Left ventricle myocardium inferior (tissue), 1 donor: ENCODE data around the gene SPEM3. TPM values are rescaled to one million over a fixed set of nuclear protein-coding genes. Genes with fewer than 3 reads are reported as not detected.

ENCODE experiments used
- DNase-seq: peaks from one replicate; pipeline ENCODE4 v3.0.0-alpha.2; 2020
- H3K27ac ChIP-seq: fragments of 200-600 bp; replicated peaks from 2 replicates; pipeline ENCODE4 v1.8.0; 2021
- H3K27me3 ChIP-seq: fragments of 200-600 bp; 2 replicates; pipeline ENCODE4 v1.8.0; 2021; ENCODE audit warnings: low read depth
- H3K36me3 ChIP-seq: fragments of 200-600 bp; 2 replicates; pipeline ENCODE4 v1.8.0; 2021
- H3K4me1 ChIP-seq: fragments of 200-600 bp; 2 replicates; pipeline ENCODE4 v1.8.0; 2021
- H3K4me3 ChIP-seq: fragments of 200-600 bp; 2 replicates; pipeline ENCODE4 v1.8.0; 2021; ENCODE audit warnings: mild to moderate bottlenecking, moderate library complexity
- H3K9me3 ChIP-seq: fragments of 200-600 bp; replicated peaks from 2 replicates; pipeline ENCODE4 v1.8.0; 2021
- intact Hi-C: fragments of 100-400 bp; cut with micrococcal nuclease; formaldehyde crosslinking; loops from one replicate; pipeline ENCODE4 v1.11.0; 2022
- total RNA-seq: library from RNA; stranded (reverse); fragmentation: NEBNext Ultra II Directional; extraction: Animal tissue kit (Norgen Biotek cat#: 25700); gene quantifications from one replicate; pipeline ENCODE4 v1.2.1, GENCODE V29; 2021
- TF ChIP-seq, protein P1 (sequence below): fragments of 200-600 bp; IDR thresholded peaks from 2 replicates; pipeline ENCODE4 v1.8.0; 2021; ENCODE audit warnings: antibody characterized with exemption, mild to moderate bottlenecking, borderline replicate concordance
- donor health status: DM: no; HTN: yes; CAD: no; lungs with severe emphysema.

The SPEM3 gene
- total RNA-seq, 1 donor from 2014 or later, result not detected

DNA sequence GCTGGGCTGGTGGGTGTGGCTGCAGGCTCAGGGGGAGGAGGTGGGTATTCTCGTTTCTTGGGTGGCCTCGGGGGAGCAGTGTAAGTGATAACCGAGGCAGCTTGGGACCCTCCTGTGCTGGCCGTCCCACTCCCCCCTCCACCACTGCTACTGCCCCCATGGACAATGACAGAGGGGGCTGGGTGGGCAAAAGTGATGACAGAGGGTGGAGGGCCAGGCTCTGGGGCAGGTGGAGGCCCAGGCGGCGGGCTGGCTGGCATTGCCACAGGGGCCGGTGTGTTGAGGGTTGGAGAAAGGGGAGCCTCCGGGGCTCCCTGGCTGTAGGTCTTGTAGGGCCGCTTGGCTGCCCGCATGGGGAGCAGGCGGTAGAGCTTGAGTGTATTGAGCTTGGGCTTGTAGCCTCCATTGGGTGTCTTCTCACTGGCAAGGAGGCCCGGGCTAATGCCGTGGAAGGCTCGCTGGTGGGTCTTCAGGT, 34.8 kb downstream of the SPEM3 start:
- TF ChIP-seq, protein P1, sequence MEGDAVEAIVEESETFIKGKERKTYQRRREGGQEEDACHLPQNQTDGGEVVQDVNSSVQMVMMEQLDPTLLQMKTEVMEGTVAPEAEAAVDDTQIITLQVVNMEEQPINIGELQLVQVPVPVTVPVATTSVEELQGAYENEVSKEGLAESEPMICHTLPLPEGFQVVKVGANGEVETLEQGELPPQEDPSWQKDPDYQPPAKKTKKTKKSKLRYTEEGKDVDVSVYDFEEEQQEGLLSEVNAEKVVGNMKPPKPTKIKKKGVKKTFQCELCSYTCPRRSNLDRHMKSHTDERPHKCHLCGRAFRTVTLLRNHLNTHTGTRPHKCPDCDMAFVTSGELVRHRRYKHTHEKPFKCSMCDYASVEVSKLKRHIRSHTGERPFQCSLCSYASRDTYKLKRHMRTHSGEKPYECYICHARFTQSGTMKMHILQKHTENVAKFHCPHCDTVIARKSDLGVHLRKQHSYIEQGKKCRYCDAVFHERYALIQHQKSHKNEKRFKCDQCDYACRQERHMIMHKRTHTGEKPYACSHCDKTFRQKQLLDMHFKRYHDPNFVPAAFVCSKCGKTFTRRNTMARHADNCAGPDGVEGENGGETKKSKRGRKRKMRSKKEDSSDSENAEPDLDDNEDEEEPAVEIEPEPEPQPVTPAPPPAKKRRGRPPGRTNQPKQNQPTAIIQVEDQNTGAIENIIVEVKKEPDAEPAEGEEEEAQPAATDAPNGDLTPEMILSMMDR, result no peak

DNA sequence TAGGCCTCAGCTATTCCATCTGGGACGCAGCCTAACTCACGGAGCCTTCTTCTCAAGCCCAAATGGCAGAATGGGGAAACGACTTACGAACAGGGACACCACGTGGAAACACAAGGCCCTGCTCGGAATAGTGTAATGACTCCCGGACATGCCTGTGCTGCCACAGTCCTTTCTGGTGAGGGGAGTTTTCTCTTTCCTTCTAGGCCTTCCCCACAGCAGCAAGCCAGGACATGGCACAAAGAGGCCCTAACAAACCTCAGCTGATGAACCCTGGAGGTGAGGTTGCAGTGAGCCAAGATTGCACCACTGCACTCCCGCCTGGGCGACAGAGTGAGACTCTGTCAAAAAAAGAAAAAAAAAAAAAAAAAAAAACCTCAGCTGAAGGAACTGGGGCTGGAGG, 35.4 kb downstream of the SPEM3 start:
- Histone ChIP-seq H3K4me3 (no peak overlapping the region), H3K27me3 (no peaks in the 10 kb centered on the region), H3K9me3 (no peaks in the 10 kb centered on the region), H3K4me1 (peaks cover 39% of the 10 kb centered on the region), H3K27ac (no peak overlapping the region), H3K36me3 (peaks cover 43% of the 10 kb centered on the region)
- intact Hi-C loops, result no loop called here
- TF ChIP-seq, protein P1, result no peak
- no peak for DNase-seq

More for the DNA sequence above, 34.8 kb downstream of the SPEM3 start:
- H3K27me3 ChIP-seq, result no peaks in the 10 kb centered on the region
- no peak overlapping the region for H3K27ac ChIP-seq
- H3K4me3 ChIP-seq, result no peak overlapping the region
- no peaks in the 10 kb centered on the region for H3K9me3 ChIP-seq
- peaks cover 43% of the 10 kb centered on the region for H3K36me3 ChIP-seq
- H3K4me1 ChIP-seq, result peaks cover 32% of the 10 kb centered on the region
- DNase-seq, result no peak
- intact Hi-C loops, result no loop called here

DNA sequence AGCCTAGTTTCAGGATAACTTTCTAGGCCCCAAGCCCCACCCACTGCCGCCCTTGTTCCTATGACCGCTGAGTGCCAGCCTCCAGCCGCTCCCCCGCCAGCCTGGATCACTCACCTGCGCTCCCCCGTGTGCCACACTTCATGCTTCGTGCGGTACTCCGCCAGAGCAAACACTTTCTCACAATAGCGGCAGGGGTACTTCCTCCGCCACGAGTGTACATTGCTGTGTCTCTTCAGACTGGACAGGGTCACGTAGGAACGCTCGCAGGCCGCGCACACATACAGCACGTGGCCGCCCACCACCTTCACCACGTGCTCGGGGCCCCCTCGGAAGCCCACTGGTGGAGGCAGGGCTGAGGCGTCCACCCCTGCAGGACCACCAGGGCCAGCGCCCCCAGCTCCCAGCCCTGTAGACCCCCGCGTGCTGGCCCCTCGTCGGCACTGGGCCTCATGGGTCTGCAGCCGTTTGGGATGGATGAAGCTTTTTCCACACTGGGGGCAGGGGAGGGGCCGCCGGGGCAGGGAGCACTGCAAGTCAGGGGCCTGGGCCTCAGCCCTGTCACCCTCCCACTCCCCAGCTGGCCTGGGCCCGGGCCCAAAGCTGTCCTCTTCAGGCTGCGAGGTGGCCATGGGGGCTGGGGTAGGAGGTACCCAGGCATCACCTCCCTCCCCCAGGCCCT, 37.1 kb downstream of the SPEM3 start:
- intact Hi-C loops, result no loop called here
- no peaks in the 10 kb centered on the region for H3K9me3 ChIP-seq
- peaks cover 54% of the 10 kb centered on the region for H3K4me1 ChIP-seq
- H3K27ac ChIP-seq, result peak overlapping the region; percentile 85
- no peaks in the 10 kb centered on the region for H3K27me3 ChIP-seq
- H3K4me3 ChIP-seq, result no peak overlapping the region
- DNase-seq, result no peak
- TF ChIP-seq, protein P1, result no peak
- peaks cover 43% of the 10 kb centered on the region for H3K36me3 ChIP-seq

DNA sequence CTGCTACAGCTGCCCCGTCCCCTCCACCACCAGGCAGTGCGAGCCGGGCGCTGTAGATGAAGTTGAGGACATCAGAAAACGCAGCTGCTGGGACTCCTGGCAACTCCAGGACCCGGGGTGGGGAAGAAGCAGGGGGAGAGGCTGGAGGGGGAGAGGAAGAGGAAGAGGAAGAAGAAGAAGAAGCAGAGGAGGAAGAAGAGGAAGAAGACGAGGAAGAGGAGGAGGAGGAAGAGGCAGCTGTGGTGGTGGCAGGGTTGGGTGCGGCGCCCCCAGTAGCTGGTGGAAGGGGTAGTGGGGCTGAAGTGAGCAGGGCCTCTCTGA, 37.6 kb downstream of the SPEM3 start:
- TF ChIP-seq, protein P1, result no peak
- no peak overlapping the region for H3K4me3 ChIP-seq
- H3K9me3 ChIP-seq, result no peaks in the 10 kb centered on the region
- intact Hi-C loops, result no loop called here
- DNase-seq, result no peak
- peaks cover 60% of the 10 kb centered on the region for H3K4me1 ChIP-seq
- peaks cover 43% of the 10 kb centered on the region for H3K36me3 ChIP-seq
- H3K27me3 ChIP-seq, result no peaks in the 10 kb centered on the region
- H3K27ac ChIP-seq, result peak overlapping the region; percentile 85

DNA sequence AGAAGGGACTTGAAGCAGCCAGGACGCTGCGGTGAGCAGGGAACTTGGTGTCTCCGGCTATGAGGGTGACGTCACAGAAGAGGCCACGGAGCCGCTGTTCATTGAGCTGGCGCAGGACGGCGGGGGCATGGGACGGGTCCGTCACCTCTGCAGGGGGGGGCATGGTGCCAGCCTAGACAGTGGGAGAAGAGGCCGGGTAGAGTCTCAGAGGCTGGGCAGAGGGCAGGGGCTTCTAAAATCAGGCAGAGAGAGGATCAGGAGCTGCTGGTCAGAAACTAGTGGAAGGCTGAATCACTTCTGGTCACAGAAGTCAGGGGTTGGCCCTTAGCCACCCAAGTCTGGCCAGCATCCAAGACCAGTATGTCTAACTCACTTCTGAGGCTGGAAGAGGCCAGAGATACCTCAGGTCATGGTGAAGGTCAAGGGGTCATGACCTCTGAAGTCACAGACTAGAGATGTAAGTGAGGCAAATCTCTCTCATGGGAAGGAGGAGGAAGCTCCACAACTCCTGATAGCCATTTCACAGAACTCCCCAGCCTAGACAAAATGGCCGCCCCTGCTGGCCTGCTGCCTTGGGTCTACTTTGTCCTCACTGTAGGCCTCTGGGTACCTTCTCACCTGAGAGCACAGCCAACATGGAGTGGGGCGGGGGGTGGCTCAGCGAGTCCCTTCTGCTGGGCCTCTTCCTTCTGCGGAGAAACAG, 38.1 kb downstream of the SPEM3 start:
- H3K4me1 ChIP-seq, result peaks cover 65% of the 10 kb centered on the region
- H3K9me3 ChIP-seq, result no peaks in the 10 kb centered on the region
- peaks cover 43% of the 10 kb centered on the region for H3K36me3 ChIP-seq
- TF ChIP-seq, protein P1, result no peak
- intact Hi-C loops, result no loop called here
- H3K4me3 ChIP-seq, result no peak overlapping the region
- DNase-seq, result peak; percentile 82
- H3K27ac ChIP-seq, result peak overlapping the region; percentile 85
- no peaks in the 10 kb centered on the region for H3K27me3 ChIP-seq
